Measurements from ENCODE around the gene KRT16. TPM values are rescaled to one million over a fixed set of nuclear protein-coding genes. Genes with fewer than 3 reads are reported as not detected.

KRT16 gene
- total and polyA plus RNA-seq, 10 of the 15 experiments (the other 5 are each of a cell fraction or from before 2014, with no cell fraction given): 0.07 TPM; not detected in 9

GRCh38 chr17:41653892-41654677 is 41.5 kb upstream of the KRT16 start:
- Histone ChIP-seq H3K4me3 (no peak overlapping the region), H3K36me3 (ENCODE audit: control insufficient read depth in 2 of 2, insufficient read depth in 2 of 2, low read length in 1 of 2) (no peaks in the 10 kb centered on the region), H3K9ac (ENCODE audit: control insufficient read depth, insufficient read depth, low read length) (no peak overlapping the region), H3K79me2 (ENCODE audit: control insufficient read depth, insufficient read depth, low read length) (no peaks in the 10 kb centered on the region), H2AFZ (ENCODE audit: control insufficient read depth, low read depth, low read length) (no peak overlapping the region), H3K9me3 (replicated peaks; ENCODE audit: control insufficient read depth, insufficient read depth, low read length) (no peaks in the 10 kb centered on the region), H3K4me1 (ENCODE audit: control insufficient read depth, insufficient read depth, low read length) (no peaks in the 10 kb centered on the region; the same call in 1 of the 2 replicates), H3K27me3 (replicated peaks in 1 of 2; ENCODE audit: control insufficient read depth in 2 of 2, insufficient read depth in 2 of 2, low read length in 1 of 2) (no peaks in the 10 kb centered on the region; a peak in 1 of 4 replicates), H3K27ac (ENCODE audit: control insufficient read depth, insufficient read depth) (no peak overlapping the region), H3K4me2 (ENCODE audit: control insufficient read depth, insufficient read depth) (no peak overlapping the region), H4K20me1 (ENCODE audit: control insufficient read depth, insufficient read depth) (no peaks in the 10 kb centered on the region)
- SMC1A ChIA-PET (ENCODE audit: uncharacterized antibody, unreplicated experiment): interaction anchor here (0.6 to 1.4 kb wide), 2 partner anchors 10 to 105 kb away, joined by 3 to 4 read pairs; no protein-coding TSS in a partner anchor
- FAIRE-seq (no peak), ATAC-seq (0 out of 3 replicates have a peak, but pooled peaks have one; percentile 11), DNase-seq (ENCODE audit: low read depth, low spot score) (no peak)
- intact Hi-C loops (cut with micrococcal nuclease; ENCODE audit: unreplicated experiment): no loop called here
- 34% methylated on average over 13 of the region's 14 CpGs for WGBS (ENCODE audit: insufficient coverage, insufficient replicate concordance, low lambda C conversion rate, missing lambda C conversion rate)
- RAD21 ChIA-PET (ENCODE audit: unreplicated experiment): interaction anchor here (0.6 to 11.5 kb wide), 2 partner anchors 10 to 105 kb away, joined by 3 to 193 read pairs; no protein-coding TSS in a partner anchor
- in situ Hi-C loops (cut with MboI): no loop called here
- CTCF ChIA-PET: interaction anchor here (10.3 to 11.8 kb wide), 2 partner anchors 9 to 104 kb away, joined by 133 to 420 read pairs; no protein-coding TSS in a partner anchor
- BruUV-seq (replicated peaks): no TSS peak
- TF ChIP-seq GATAD2B (conservative IDR thresholded peaks at IDR 0.05; ENCODE audit: low read depth): no peak
- no peak for TF ChIP-seq YBX1 (IDR thresholded peaks at IDR 0.05)
- TF ChIP-seq RAD51 (IDR thresholded peaks at IDR 0.05): no peak
- TF ChIP-seq RELA (IDR thresholded peaks at IDR 0.05; ENCODE audit: borderline replicate concordance, partially characterized antibody): no peak
- POLR2A ChIA-PET: no interaction called here

GRCh38 chr17:41653421-41653820 is 40.9 kb upstream of the KRT16 start:
- RAD21 ChIA-PET (ENCODE audit: unreplicated experiment): interaction anchor here (0.6 to 11.5 kb wide), 2 partner anchors 11 to 105 kb away, joined by 3 to 193 read pairs; no protein-coding TSS in a partner anchor
- Histone ChIP-seq H3K4me1 (ENCODE audit: control insufficient read depth, insufficient read depth, low read length) (peaks cover 4% of the 10 kb centered on the region), H3K27me3 (replicated peaks in 1 of 2; ENCODE audit: control insufficient read depth in 2 of 2, insufficient read depth in 2 of 2, low read length in 1 of 2) (no peaks in the 10 kb centered on the region; a peak in 1 of 4 replicates), H3K4me2 (ENCODE audit: control insufficient read depth, insufficient read depth) (no peak overlapping the region), H3K4me3 (no peak overlapping the region), H3K27ac (ENCODE audit: control insufficient read depth, insufficient read depth) (no peak overlapping the region), H2AFZ (ENCODE audit: control insufficient read depth, low read depth, low read length) (no peak overlapping the region), H3K9ac (ENCODE audit: control insufficient read depth, insufficient read depth, low read length) (no peak overlapping the region), H3K79me2 (ENCODE audit: control insufficient read depth, insufficient read depth, low read length) (no peaks in the 10 kb centered on the region), H3K36me3 (ENCODE audit: control insufficient read depth in 2 of 2, insufficient read depth in 2 of 2, low read length in 1 of 2) (no peaks in the 10 kb centered on the region), H4K20me1 (ENCODE audit: control insufficient read depth, insufficient read depth) (no peaks in the 10 kb centered on the region), H3K9me3 (replicated peaks; ENCODE audit: control insufficient read depth, insufficient read depth, low read length) (no peaks in the 10 kb centered on the region)
- POLR2A ChIA-PET: interaction anchor here (1.1 kb wide), 1 partner anchor 834 kb away, joined by 3 read pairs; no protein-coding TSS in a partner anchor
- ATAC-seq (no peak), DNase-seq (ENCODE audit: low read depth, low spot score) (no peak), FAIRE-seq (no peak)
- 11% methylated on average over 5 of the region's 5 CpGs for WGBS (ENCODE audit: insufficient coverage, insufficient replicate concordance, low lambda C conversion rate, missing lambda C conversion rate)
- in situ Hi-C loops (cut with MboI) (no loop called here), intact Hi-C loops (cut with micrococcal nuclease; ENCODE audit: unreplicated experiment) (no loop called here)
- BruUV-seq (replicated peaks): no TSS peak
- SMC1A ChIA-PET (ENCODE audit: uncharacterized antibody, unreplicated experiment): interaction anchor here (1.4 kb wide), 1 partner anchor 9 kb away, joined by 4 read pairs; no protein-coding TSS in a partner anchor
- CTCF ChIA-PET: interaction anchor here (10.3 to 11.8 kb wide), 2 partner anchors 10 to 104 kb away, joined by 133 to 420 read pairs; no protein-coding TSS in a partner anchor
- TF ChIP-seq GATAD2B (conservative IDR thresholded peaks at IDR 0.05; ENCODE audit: low read depth) (no peak), NKRF (conservative IDR thresholded peaks at IDR 0.05) (no peak), POLR2A (IDR thresholded peaks at IDR 0.05; ENCODE audit: low read depth, low read length) (no peak), DPF2 (IDR thresholded peaks at IDR 0.05) (no peak), NR2C2 (IDR thresholded peaks at IDR 0.05; ENCODE audit: borderline replicate concordance, control insufficient read depth, insufficient read length, low read depth) (no peak), NFIC (IDR thresholded peaks at IDR 0.05; ENCODE audit: low read depth, low read length) (no peak), NR2F1 (conservative IDR thresholded peaks at IDR 0.05) (no peak), REST (IDR thresholded peaks at IDR 0.05; ENCODE audit: low read depth, low read length) (no peak)
